K562 (cell line): ENCODE results near the gene CENPP. TPM values are rescaled to one million over a fixed set of nuclear protein-coding genes. Genes with fewer than 3 reads are reported as not detected.

Experiments
- ASH1L ChIP-seq: fragments of 450-650 bp; IDR thresholded peaks from 2 replicates; pipeline ENCODE4 v1.6.1; 2018; ENCODE audit warnings: borderline replicate concordance, mild to moderate bottlenecking, low read depth; ENCODE audit not compliant: partially characterized antibody
- CCAR2 ChIP-seq: fragments of 200-400 bp; formaldehyde crosslinking; IDR thresholded peaks from 2 replicates; pipeline ENCODE4 v1.6.1; 2017; ENCODE audit warnings: mild to moderate bottlenecking, low read depth, low read length
- ELF4 ChIP-seq: fragments of 450-650 bp; formaldehyde crosslinking; IDR thresholded peaks from 2 replicates; pipeline ENCODE4 v1.4.0; 2022; ENCODE audit warnings: missing genetic modification characterization
- HES1 ChIP-seq: fragments of 450-650 bp; IDR thresholded peaks from 2 replicates; pipeline ENCODE4 v1.6.1; 2016; ENCODE audit warnings: low read depth, mild to moderate bottlenecking, moderate library complexity
- KDM2B ChIP-seq: fragments of 250-450 bp; sonication (Bioruptor Pico); IDR thresholded peaks from 2 replicates; pipeline ENCODE4 v1.8.0; 2021; ENCODE audit warnings: mild to moderate bottlenecking, moderate library complexity
- MXI1 ChIP-seq: IDR thresholded peaks from 2 replicates; pipeline ENCODE4 v1.6.1; 2011; ENCODE audit warnings: low read depth, mild to moderate bottlenecking, improper control_type of control experiment, low read length
- NFATC3 ChIP-seq: fragments of 450-650 bp; IDR thresholded peaks from 2 replicates; pipeline ENCODE4 v1.6.1; 2017; ENCODE audit warnings: mild to moderate bottlenecking
- REST ChIP-seq, 2 experiments: fragments of 450-650 bp; formaldehyde crosslinking in 1 of 2; IDR thresholded peaks; 2 replicates each; pipeline versions ENCODE4 v1.4.0 to v1.6.1; 2014 to 2020; ENCODE audit warnings: mild to moderate bottlenecking in 2 of 2, borderline replicate concordance in 1 of 2, low read depth in 1 of 2
- SRF ChIP-seq, 2 experiments: fragments of 250-450, 450-650 bp in 1 of 2; sonication (Bioruptor Pico) in 1 of 2; sonication (generic) in 1 of 2; formaldehyde crosslinking; IDR thresholded peaks; 2 replicates each; pipeline versions ENCODE4 v1.5.0 to v1.5.1; 2020 to 2022; ENCODE audit warnings: mild to moderate bottlenecking in 1 of 2, missing genetic modification reagents in 1 of 2
- TBL1XR1 ChIP-seq, 2 experiments: IDR thresholded peaks; 2 replicates each; pipeline ENCODE4 v1.6.1; 2012; ENCODE audit warnings: improper control_type of control experiment in 2 of 2, low read length in 2 of 2, mild to moderate bottlenecking in 1 of 2
- TFAP4 ChIP-seq: sonication (generic); formaldehyde crosslinking; IDR thresholded peaks from 2 replicates; pipeline ENCODE4 v1.8.0; 2022; ENCODE audit warnings: missing genetic modification reagents, mild to moderate bottlenecking, moderate library complexity, borderline replicate concordance
- ZBTB34 ChIP-seq: fragments of 250-450 bp; sonication (Bioruptor Pico); IDR thresholded peaks from 2 replicates; pipeline ENCODE4 v1.8.0; 2021; ENCODE audit warnings: mild to moderate bottlenecking, moderate library complexity
- ZNF12 ChIP-seq: sonication (generic); formaldehyde crosslinking; IDR thresholded peaks from 2 replicates; pipeline ENCODE4 v1.4.0; 2020; ENCODE audit warnings: mild to moderate bottlenecking, missing genetic modification reagents
- polyA plus RNA-seq, 8 experiments: library from polyadenylated mRNA; depleted of rRNA in 4 of 8; stranded (reverse) in 5 of 8; unstranded in 3 of 8; fragments of >200 nt; fragmentation: Nextera tagmentation in 2 of 8; fragmentation: Illumina TruSeq in 1 of 8; extraction: Ambion mirVana in 2 of 8; extraction: Trizol in 1 of 8; gene quantifications; 2 replicates each; pipeline versions ENCODE4 v1.2.1 to v1.2.3, GENCODE V29; 2011 to 2014; ENCODE audit warnings: inconsistent platforms in 1 of 8, missing spikeins in 1 of 8
- total RNA-seq, 7 experiments: library from RNA; depleted of rRNA in 6 of 7; stranded (reverse); fragments of >200 nt in 6 of 7; fragmentation: Illumina TruSeq in 2 of 7; extraction: Trizol in 2 of 7; gene quantifications; 2 replicates each; pipeline versions ENCODE4 v1.2.1 to v1.2.3, GENCODE V29; 2011 to 2021; ENCODE audit warnings: low replicate concordance in 1 of 7

CENPP gene
- total and polyA plus RNA-seq, 9 of the 15 experiments (the other 6 are each of a cell fraction or from before 2014, with no cell fraction given) = 8.0 to 28.5 (median 17.9) TPM

- TF ChIP-seq REST (IDR thresholded peaks at IDR 0.05; ENCODE audit: borderline replicate concordance) (no peak), REST (CRISPR knock-in tag; IDR thresholded peaks at IDR 0.05; ENCODE audit: low read depth) (no peak), TBL1XR1 (IDR thresholded peaks at IDR 0.05; ENCODE audit: low read length in 2 of 2) (peak; percentile 46 to 68; a peak in 2 of 4 replicates), CCAR2 (no peak), ELF4 (CRISPR knock-in tag) (no peak), MXI1 (peak; percentile 97), ZNF12 (CRISPR knock-in tag) (0 out of 2 replicates have a peak, but pooled peaks have one; percentile 19), KDM2B (0 out of 2 replicates have a peak, but pooled peaks have one; percentile 55), ASH1L (peak; percentile 93), TFAP4 (peak; percentile 85), NFATC3 (no peak), HES1 (no peak), SRF (CRISPR knock-in tag; IDR thresholded peaks at IDR 0.05) (peak in 1 of 2 experiments; percentile 74; a peak in 2 of 4 replicates), ZBTB34 (CRISPR knock-in tag) (no peak)
Observed at GRCh38 chr9:92293452-92294296, 32.1 kb upstream of the CENPP start, which contains the start of gene IARS1 (continued).
